Measurements from ENCODE around the gene CENPP.

DNA sequence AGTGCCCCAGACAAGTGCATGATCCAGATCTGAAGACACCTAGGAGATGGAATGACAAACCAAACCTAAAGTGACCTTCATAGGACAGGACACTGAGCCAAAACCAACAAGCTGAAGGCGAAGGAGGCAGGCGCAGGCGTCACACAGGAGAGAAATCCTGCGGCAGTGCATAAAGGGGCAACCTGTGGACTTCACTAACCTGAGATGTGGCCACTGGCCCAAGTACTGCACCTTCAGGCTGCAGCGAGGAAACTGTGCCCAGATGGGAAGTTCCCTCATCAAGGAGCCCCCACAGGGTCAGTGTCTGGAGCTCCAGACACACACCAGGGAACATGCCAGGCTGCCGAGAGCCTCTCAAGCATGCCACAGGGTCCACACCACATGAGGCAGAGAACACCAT, 340.5 kb downstream of the CENPP start:
- TF ChIP-seq CTCF (IDR thresholded peaks at IDR 0.05; ENCODE audit: low read depth, low read length, missing input control) (no peak), ATF3 (IDR thresholded peaks at IDR 0.05) (no peak), RAD21 (IDR thresholded peaks at IDR 0.05) (no peak), YY1 (IDR thresholded peaks at IDR 0.05) (no peak), JUND (IDR thresholded peaks at IDR 0.05) (no peak)
- TF ChIP-seq, protein P1, sequence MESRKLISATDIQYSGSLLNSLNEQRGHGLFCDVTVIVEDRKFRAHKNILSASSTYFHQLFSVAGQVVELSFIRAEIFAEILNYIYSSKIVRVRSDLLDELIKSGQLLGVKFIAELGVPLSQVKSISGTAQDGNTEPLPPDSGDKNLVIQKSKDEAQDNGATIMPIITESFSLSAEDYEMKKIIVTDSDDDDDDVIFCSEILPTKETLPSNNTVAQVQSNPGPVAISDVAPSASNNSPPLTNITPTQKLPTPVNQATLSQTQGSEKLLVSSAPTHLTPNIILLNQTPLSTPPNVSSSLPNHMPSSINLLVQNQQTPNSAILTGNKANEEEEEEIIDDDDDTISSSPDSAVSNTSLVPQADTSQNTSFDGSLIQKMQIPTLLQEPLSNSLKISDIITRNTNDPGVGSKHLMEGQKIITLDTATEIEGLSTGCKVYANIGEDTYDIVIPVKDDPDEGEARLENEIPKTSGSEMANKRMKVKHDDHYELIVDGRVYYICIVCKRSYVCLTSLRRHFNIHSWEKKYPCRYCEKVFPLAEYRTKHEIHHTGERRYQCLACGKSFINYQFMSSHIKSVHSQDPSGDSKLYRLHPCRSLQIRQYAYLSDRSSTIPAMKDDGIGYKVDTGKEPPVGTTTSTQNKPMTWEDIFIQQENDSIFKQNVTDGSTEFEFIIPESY (IDR thresholded peaks at IDR 0.05), result no peak
- TF ChIP-seq, protein P2, sequence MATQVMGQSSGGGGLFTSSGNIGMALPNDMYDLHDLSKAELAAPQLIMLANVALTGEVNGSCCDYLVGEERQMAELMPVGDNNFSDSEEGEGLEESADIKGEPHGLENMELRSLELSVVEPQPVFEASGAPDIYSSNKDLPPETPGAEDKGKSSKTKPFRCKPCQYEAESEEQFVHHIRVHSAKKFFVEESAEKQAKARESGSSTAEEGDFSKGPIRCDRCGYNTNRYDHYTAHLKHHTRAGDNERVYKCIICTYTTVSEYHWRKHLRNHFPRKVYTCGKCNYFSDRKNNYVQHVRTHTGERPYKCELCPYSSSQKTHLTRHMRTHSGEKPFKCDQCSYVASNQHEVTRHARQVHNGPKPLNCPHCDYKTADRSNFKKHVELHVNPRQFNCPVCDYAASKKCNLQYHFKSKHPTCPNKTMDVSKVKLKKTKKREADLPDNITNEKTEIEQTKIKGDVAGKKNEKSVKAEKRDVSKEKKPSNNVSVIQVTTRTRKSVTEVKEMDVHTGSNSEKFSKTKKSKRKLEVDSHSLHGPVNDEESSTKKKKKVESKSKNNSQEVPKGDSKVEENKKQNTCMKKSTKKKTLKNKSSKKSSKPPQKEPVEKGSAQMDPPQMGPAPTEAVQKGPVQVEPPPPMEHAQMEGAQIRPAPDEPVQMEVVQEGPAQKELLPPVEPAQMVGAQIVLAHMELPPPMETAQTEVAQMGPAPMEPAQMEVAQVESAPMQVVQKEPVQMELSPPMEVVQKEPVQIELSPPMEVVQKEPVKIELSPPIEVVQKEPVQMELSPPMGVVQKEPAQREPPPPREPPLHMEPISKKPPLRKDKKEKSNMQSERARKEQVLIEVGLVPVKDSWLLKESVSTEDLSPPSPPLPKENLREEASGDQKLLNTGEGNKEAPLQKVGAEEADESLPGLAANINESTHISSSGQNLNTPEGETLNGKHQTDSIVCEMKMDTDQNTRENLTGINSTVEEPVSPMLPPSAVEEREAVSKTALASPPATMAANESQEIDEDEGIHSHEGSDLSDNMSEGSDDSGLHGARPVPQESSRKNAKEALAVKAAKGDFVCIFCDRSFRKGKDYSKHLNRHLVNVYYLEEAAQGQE (IDR thresholded peaks at IDR 0.05), result no peak
